HEK293T (cell line): ENCODE results near the gene ZIC2.

Source experiments
- CTCF ChIA-PET: fragments of 350-600 bp; formaldehyde crosslinking; extraction: SDS; loops from one replicate; lab custom pipeline; 2021; ENCODE audit warnings: antibody characterized with exemption, inconsistent platforms; lab: Yijun Ruan, JAX
- POLR2A ChIA-PET: fragments of 350-600 bp; formaldehyde crosslinking; extraction: SDS; loops from one replicate; lab custom pipeline; 2020; ENCODE audit warnings: antibody characterized with exemption, inconsistent platforms; lab: Yijun Ruan, JAX
- DNase-seq: peaks from one replicate; pipeline ENCODE4 v3.0.0; 2012; ENCODE audit warnings: mixed read lengths; ENCODE audit errors: extremely low spot score
- ARNT ChIP-seq: fragments of 450-650 bp; IDR thresholded peaks from 2 replicates; pipeline ENCODE4 v1.6.1; 2017; ENCODE audit warnings: mild to moderate bottlenecking
- BHLHE40 ChIP-seq: fragments of 450-650 bp; IDR thresholded peaks from 2 replicates; pipeline ENCODE4 v1.6.1; 2016; ENCODE audit warnings: mild to moderate bottlenecking, moderate library complexity, borderline replicate concordance
- CTBP1 ChIP-seq: fragments of 450-650 bp; IDR thresholded peaks from 2 replicates; pipeline ENCODE4 v1.6.1; 2016; ENCODE audit warnings: borderline replicate concordance
- ELF4 ChIP-seq: fragments of 450-650 bp; IDR thresholded peaks from 2 replicates; pipeline ENCODE4 v1.6.1; 2017; ENCODE audit warnings: antibody characterized with exemption
- FOXA1 ChIP-seq: fragments of 450-650 bp; IDR thresholded peaks from 2 replicates; pipeline ENCODE4 v1.6.1; 2016; ENCODE audit warnings: mild to moderate bottlenecking
- FOXK2 ChIP-seq: fragments of 450-650 bp; IDR thresholded peaks from 2 replicates; pipeline ENCODE4 v1.6.1; 2016; ENCODE audit warnings: mild to moderate bottlenecking
- FOXM1 ChIP-seq: fragments of 450-650 bp; IDR thresholded peaks from 2 replicates; pipeline ENCODE4 v1.6.1; 2017; ENCODE audit warnings: mild to moderate bottlenecking, borderline replicate concordance
- HDGF ChIP-seq: fragments of 450-650 bp; IDR thresholded peaks from 2 replicates; pipeline ENCODE4 v1.6.1; 2017; ENCODE audit warnings: antibody characterized with exemption, borderline replicate concordance
- L3MBTL2 ChIP-seq: fragments of 450-650 bp; conservative IDR thresholded peaks from 2 replicates; pipeline ENCODE4 v1.6.1; 2016; ENCODE audit warnings: mild to moderate bottlenecking
- LEF1 ChIP-seq: fragments of 450-650 bp; IDR thresholded peaks from 2 replicates; pipeline ENCODE4 v1.6.1; 2017; ENCODE audit warnings: mild to moderate bottlenecking, borderline replicate concordance
- NFRKB ChIP-seq: fragments of 450-650 bp; IDR thresholded peaks from 2 replicates; pipeline ENCODE4 v1.6.1; 2016; ENCODE audit warnings: mild to moderate bottlenecking, moderate library complexity
- SP1 ChIP-seq: fragments of 450-650 bp; IDR thresholded peaks from 2 replicates; pipeline ENCODE4 v1.6.1; 2017
- SUZ12 ChIP-seq: fragments of 450-650 bp; IDR thresholded peaks from 2 replicates; pipeline ENCODE4 v1.6.1; 2016; ENCODE audit warnings: mild to moderate bottlenecking
- TARDBP ChIP-seq: fragments of 450-650 bp; IDR thresholded peaks from 2 replicates; pipeline ENCODE4 v1.6.1; 2016
- ZNF384 ChIP-seq: fragments of 450-650 bp; IDR thresholded peaks from 2 replicates; pipeline ENCODE4 v1.6.1; 2016
- TF ChIP-seq, protein P1 (sequence below): fragments of 450-650 bp; IDR thresholded peaks from 2 replicates; pipeline ENCODE4 v1.6.1; 2016

ZIC2 gene

DNA sequence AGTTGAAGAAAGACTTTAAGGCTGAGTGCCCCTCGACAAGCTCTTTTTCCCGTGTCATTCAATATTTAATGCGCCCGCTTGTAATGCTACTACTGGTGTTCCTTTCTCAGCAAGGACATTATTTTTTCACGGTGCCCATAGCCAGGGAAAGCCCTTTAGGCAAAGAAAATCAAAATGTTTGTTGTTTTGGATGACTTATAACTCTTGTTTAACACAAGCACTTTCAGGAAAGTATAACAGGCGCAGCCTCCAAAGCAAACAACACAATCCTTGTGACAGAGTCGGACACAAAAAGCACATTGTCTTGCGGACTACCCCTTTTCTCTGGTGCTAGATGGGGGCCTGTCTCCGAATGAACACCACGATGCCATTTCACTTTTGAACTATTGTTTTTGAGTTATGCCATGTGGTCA is 22.5 kb upstream of the ZIC2 start:
- CTCF ChIA-PET, result no interaction called here
- no peak for DNase-seq
- no peak for TF ChIP-seq ELF4
- POLR2A ChIA-PET, result no interaction called here

DNA sequence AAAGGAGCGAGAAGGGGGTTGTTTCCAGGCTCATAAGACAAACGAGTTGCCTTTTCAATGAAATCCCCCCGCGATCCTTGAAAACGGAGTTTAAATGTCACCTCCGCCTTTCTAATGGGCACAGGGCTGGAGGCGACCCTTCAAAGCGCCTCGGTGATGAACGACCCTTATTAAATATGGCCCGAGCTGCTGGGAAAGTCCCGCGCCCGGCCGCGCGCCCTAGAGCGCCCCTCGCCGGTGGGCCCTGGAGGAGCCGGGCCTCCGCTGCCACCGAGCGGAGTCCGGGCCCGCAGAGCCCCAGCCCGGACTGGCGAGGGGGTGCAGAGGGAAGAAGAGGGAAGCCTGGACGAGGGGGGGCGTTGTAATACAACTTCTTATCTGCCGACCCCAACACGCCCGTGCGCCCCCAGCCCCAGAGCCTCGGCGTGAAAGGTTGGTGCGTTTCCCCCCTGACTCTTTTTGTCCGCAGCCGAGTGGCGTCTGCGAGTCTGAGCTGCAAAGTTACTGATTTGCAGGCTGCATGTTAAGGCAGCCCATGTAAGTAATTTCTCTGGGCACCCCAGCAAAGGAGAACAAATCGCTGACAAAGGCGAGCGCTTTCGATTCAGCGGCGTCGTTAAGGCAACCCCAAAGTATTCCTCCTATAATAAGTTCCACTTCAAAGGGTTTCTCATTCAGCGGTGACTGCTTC is 21.9 kb upstream of the ZIC2 start:
- POLR2A ChIA-PET, result interaction anchor here (1.8 kb wide), 1 partner anchor 11 kb away, joined by 7 read pairs; no protein-coding TSS in a partner anchor
- no peak for DNase-seq
- CTCF ChIA-PET, result no interaction called here
- TF ChIP-seq CTBP1, result no peak
- no peak for TF ChIP-seq SUZ12
- no peak for TF ChIP-seq ARNT
- no peak for TF ChIP-seq ELF4
- TF ChIP-seq LEF1, result no peak
- TF ChIP-seq, protein P1, sequence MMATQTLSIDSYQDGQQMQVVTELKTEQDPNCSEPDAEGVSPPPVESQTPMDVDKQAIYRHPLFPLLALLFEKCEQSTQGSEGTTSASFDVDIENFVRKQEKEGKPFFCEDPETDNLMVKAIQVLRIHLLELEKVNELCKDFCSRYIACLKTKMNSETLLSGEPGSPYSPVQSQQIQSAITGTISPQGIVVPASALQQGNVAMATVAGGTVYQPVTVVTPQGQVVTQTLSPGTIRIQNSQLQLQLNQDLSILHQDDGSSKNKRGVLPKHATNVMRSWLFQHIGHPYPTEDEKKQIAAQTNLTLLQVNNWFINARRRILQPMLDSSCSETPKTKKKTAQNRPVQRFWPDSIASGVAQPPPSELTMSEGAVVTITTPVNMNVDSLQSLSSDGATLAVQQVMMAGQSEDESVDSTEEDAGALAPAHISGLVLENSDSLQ, result no peak
- no peak for TF ChIP-seq BHLHE40
- TF ChIP-seq NFRKB, result no peak

DNA sequence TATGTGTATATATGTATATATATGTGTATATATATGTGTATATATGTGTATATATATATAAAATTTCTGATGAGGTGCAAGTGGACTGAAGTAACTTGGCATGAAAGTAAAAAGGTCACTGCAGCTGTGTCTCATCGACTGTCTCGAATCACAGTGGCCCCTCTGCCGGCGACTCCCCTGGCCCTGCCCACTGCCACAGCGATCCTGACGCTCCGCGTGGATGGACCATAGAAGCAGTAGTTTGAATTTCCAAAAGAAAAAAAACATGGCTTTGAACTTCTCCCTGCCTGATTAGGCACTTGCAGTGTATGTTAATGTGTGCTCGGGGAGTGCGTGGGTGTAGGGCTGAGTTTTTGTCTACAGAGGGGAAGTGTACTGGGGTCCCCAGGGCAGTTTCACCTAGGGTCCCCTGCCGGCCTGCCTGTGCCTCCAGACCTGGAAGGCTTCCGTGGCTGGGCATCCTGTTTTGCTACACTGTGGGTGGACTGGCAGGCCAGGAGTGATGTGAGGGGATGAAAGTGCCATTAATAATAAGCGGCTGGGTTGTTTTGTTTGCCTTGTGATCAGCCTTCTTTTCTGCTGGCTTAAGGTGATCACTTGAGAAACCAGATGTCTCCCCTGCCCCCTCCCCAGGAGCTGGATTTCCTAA is 20.8 kb upstream of the ZIC2 start:
- CTCF ChIA-PET, result interaction anchor here (0.6 kb wide), 1 partner anchor 79 kb away, joined by 3 read pairs; no protein-coding TSS in a partner anchor
- POLR2A ChIA-PET, result interaction anchor here (1.8 kb wide), 1 partner anchor 10 kb away, joined by 7 read pairs; no protein-coding TSS in a partner anchor
- DNase-seq, result no peak
- TF ChIP-seq FOXM1, result no peak
- TF ChIP-seq ARNT, result no peak
- no peak for TF ChIP-seq ZNF384
- no peak for TF ChIP-seq SUZ12
- no peak for TF ChIP-seq BHLHE40

DNA sequence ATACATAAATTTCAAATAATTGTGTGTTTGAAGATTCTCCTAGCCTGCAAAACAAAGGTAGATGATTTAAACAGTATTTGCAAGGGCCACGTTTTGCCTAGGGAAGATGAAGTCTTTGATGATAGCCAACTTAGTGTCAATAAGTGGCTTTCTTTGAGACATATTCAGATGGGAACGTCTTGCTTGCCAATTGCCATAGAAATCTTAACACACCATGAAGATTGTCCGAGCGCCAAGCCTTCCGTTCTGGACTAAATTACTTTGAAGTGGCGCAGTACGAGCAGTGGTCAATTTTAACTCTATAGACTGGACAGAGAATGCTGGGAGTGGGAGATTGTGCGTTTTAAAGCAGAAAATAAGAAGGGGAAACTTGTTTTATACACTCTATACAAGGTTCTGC is 19.9 kb upstream of the ZIC2 start:
- ChIA-PET CTCF (no interaction called here), POLR2A (interaction anchor here (1.8 kb wide), 1 partner anchor 9 kb away, joined by 7 read pairs; no protein-coding TSS in a partner anchor)
- TF ChIP-seq ZNF384 (no peak), FOXM1 (no peak), FOXA1 (no peak), HDGF (no peak), ELF4 (no peak), CTBP1 (no peak), FOXK2 (no peak), ARNT (no peak), SP1 (no peak), LEF1 (no peak), NFRKB (no peak), BHLHE40 (no peak)
- DNase-seq, result no peak

DNA sequence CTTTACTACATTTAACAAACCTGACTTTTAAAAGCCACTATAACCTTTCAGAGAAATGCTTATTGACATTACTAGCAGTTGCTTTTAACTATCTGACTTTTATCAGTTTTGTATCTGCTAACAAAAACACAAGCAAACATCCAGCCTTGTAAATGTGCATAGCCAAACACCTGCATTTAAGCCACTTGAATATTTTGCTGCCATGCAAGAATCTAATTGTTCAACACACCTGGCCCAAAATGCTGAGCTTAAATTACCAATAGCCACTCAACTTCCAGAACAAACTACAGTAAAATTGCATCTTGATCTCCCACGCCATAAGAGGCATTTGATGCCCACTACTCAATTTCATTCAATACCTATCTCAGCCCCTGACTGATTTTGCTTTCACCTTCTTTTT is 19.3 kb upstream of the ZIC2 start:
- ChIA-PET CTCF (no interaction called here), POLR2A (no interaction called here)
- TF ChIP-seq LEF1, result no peak
- no peak for DNase-seq

DNA sequence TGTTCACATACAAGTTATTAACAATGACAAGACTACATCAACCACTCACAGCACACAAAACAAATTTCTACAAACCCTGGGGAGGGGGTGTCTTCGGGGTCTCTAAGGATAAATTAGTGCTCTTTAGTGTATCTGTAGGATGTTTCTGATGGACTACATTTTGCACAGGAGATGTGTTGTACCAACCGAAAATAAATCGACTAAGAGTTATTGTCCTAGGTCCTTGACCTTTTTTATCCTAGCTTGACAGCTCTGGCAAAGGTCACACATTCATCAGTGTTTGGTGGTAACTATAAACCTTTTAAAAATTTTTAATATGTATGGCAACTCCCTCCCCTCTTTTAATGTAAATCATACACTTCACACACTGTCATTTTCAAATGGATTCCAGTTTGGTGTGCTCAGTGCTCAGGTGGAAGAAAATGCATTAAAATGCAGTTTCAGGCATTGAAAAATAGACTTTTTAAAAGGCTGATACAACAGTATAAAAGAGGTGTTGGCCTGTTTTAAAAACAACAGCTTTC is 17.7 kb upstream of the ZIC2 start:
- ChIA-PET POLR2A (no interaction called here), CTCF (no interaction called here)
- no peak for DNase-seq
- TF ChIP-seq SUZ12, result no peak
- TF ChIP-seq CTBP1, result peak; percentile 69; the same call in 1 of the 2 replicates
- TF ChIP-seq TARDBP, result no peak
- TF ChIP-seq ELF4, result no peak
- no peak for TF ChIP-seq FOXA1
- TF ChIP-seq FOXM1, result no peak
- TF ChIP-seq, protein P1, result peak; percentile 91
- no peak for TF ChIP-seq SP1
- no peak for TF ChIP-seq L3MBTL2
- no peak for TF ChIP-seq FOXK2
- no peak for TF ChIP-seq ZNF384
- TF ChIP-seq ARNT, result no peak
- no peak for TF ChIP-seq LEF1

DNA sequence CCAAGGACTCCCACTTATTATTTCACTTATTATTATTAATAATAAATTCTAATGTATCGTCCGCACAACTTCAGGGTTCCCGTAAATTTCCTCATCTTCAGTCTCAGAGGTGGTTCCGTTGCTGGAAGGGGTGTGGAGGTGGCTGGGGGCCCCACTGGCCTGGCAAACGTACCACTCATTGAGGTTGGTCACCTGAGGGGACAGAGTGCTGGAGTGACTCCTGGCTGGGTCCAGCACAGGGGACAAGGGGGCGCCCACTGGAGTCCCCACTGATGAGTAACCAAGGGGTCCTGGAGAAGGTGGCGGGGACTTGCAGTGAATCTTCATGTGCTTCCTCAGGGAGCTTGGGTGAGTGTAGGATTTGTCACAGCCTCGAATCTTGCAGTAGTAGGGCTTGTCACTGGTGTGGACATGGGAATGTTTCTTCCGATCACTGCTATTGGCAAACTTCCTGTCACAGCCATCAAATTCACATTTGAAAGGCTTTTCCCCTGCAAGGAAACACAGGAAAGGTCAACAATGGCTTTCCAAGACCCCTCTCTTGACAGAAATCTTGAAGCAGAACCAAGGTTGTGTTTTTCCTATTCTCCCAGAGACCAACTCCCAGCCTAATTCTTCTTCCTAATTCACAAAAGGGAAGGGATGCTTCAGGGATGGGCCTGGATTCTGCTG is 16.1 kb upstream of the ZIC2 start:
- POLR2A ChIA-PET, result interaction anchor here (1.5 kb wide), 1 partner anchor 21 kb away, joined by 4 read pairs; no protein-coding TSS in a partner anchor
- CTCF ChIA-PET, result no interaction called here
- DNase-seq, result no peak
- TF ChIP-seq, protein P1, result no peak
- no peak for TF ChIP-seq ZNF384
- no peak for TF ChIP-seq SUZ12
- TF ChIP-seq FOXM1, result no peak
- TF ChIP-seq BHLHE40, result no peak
- TF ChIP-seq FOXA1, result no peak
- no peak for TF ChIP-seq SP1
- no peak for TF ChIP-seq NFRKB
- no peak for TF ChIP-seq CTBP1
- no peak for TF ChIP-seq TARDBP
- TF ChIP-seq ARNT, result no peak
- no peak for TF ChIP-seq L3MBTL2
- TF ChIP-seq HDGF, result no peak
- TF ChIP-seq ELF4, result no peak
- TF ChIP-seq FOXK2, result no peak
- TF ChIP-seq LEF1, result no peak
